Osteocyte (in vitro differentiated cells): ENCODE data around the gene PDE1A. TPM values are rescaled to one million over a fixed set of nuclear protein-coding genes. Genes with fewer than 3 reads are reported as not detected.

Source experiments
- DNase-seq: peaks from one replicate; pipeline ENCODE4 v3.0.0; 2021; ENCODE audit warnings: mixed read lengths; ENCODE audit not compliant: unreplicated experiment; ENCODE audit errors: extremely low spot score
- H3K27ac Mint-ChIP-seq: one replicate; pipeline ENCODE4 v1.8.0; 2021; ENCODE audit warnings: mild to moderate bottlenecking, mixed read lengths; ENCODE audit not compliant: unreplicated experiment
- H3K27me3 Mint-ChIP-seq: one replicate; pipeline ENCODE4 v1.8.0; 2021; ENCODE audit warnings: mixed read lengths; ENCODE audit not compliant: unreplicated experiment
- H3K36me3 Mint-ChIP-seq: one replicate; pipeline ENCODE4 v1.8.0; 2021; ENCODE audit warnings: mixed read lengths; ENCODE audit not compliant: unreplicated experiment
- H3K4me1 Mint-ChIP-seq: one replicate; pipeline ENCODE4 v1.8.0; 2021; ENCODE audit warnings: mixed read lengths; ENCODE audit not compliant: unreplicated experiment
- H3K4me3 Mint-ChIP-seq: one replicate; pipeline ENCODE4 v1.8.0; 2021; ENCODE audit warnings: mild to moderate bottlenecking, moderate library complexity, mixed read lengths; ENCODE audit not compliant: unreplicated experiment
- H3K9me3 Mint-ChIP-seq: one replicate; pipeline ENCODE4 v1.8.0; 2021; ENCODE audit warnings: mixed read lengths; ENCODE audit not compliant: unreplicated experiment
- CTCF ChIP-seq: fragments of 200-600 bp; sonication (generic); IDR thresholded peaks from 2 replicates; pipeline ENCODE4 v1.5.0; 2021; ENCODE audit warnings: antibody characterized with exemption, mild to moderate bottlenecking, moderate library complexity
- total RNA-seq: library from RNA; stranded (reverse); gene quantifications from 2 replicates; pipeline ENCODE4 v1.2.1, GENCODE V29; 2021

Gene PDE1A
- total RNA-seq, 1 donor from 2014 or later, result 1.8 TPM

GRCh38 chr2:182208421-182208820 lies 218.4 kb downstream of the PDE1A start:
- H3K27me3 Mint-ChIP-seq, result no peaks in the 10 kb centered on the region

GRCh38 chr2:182207049-182207746 lies 219.6 kb downstream of the PDE1A start:
- H3K9me3 Mint-ChIP-seq, result no peaks in the 10 kb centered on the region

More at GRCh38 chr2:182208421-182208820, 218.4 kb downstream of the PDE1A start:
- no peak for DNase-seq
- Mint-ChIP-seq H3K4me1 (no peaks in the 10 kb centered on the region), H3K4me3 (no peak overlapping the region), H3K27ac (no peak overlapping the region), H3K36me3 (peaks cover 4% of the 10 kb centered on the region), H3K9me3 (no peaks in the 10 kb centered on the region)
- TF ChIP-seq CTCF, result no peak

DNA sequence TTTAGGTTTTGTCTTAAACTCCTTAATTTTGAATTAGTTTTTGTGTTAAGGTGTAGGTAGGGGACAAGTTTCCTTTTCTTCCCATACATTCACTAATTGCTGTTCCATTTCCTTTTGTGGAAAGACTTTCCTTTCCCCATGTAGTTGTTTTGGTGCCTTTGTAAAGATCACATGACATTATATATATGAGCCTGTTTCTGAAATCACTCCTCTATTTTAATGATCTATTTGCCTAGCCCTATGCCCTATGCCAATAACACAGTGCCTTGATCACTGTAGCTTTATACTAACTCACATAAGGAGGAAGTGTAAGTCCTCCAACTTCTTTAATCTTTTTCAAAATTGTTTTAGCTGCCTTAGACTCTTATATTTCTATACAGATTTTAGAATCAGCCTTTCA lies 229.3 kb downstream of the PDE1A start:
- H3K27me3 Mint-ChIP-seq, result no peaks in the 10 kb centered on the region
- TF ChIP-seq CTCF, result no peak
- no peaks in the 10 kb centered on the region for H3K9me3 Mint-ChIP-seq
- no peak overlapping the region for H3K27ac Mint-ChIP-seq
- no peaks in the 10 kb centered on the region for H3K4me1 Mint-ChIP-seq
- H3K4me3 Mint-ChIP-seq, result no peak overlapping the region
- DNase-seq, result no peak
- H3K36me3 Mint-ChIP-seq, result no peaks in the 10 kb centered on the region

More at GRCh38 chr2:182207049-182207746, 219.6 kb downstream of the PDE1A start:
- H3K36me3 Mint-ChIP-seq, result peaks cover 4% of the 10 kb centered on the region
- no peak overlapping the region for H3K27ac Mint-ChIP-seq
- no peak for TF ChIP-seq CTCF
- no peak for DNase-seq
- no peaks in the 10 kb centered on the region for H3K27me3 Mint-ChIP-seq
- H3K4me3 Mint-ChIP-seq, result no peak overlapping the region
- no peaks in the 10 kb centered on the region for H3K4me1 Mint-ChIP-seq

DNA sequence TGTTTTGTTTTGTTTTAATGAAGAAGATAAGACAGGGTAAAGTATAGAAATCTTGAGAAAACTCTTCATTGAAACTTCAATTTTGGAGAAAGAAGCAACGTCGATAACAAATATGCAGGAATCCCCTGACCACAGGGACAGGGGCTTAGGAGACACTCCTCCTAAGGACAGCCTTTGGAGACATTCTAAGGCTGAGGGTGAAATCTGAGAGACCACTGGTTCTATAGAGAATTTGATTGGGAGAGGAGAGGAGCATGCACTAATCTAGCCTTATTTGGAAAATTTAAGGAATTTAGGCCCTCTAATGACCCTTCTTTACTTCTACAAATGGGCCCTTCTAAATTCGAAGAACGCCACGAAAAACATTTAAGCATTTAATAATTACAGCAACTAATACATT lies 233.5 kb downstream of the PDE1A start:
- H3K9me3 Mint-ChIP-seq, result no peaks in the 10 kb centered on the region
- no peaks in the 10 kb centered on the region for H3K36me3 Mint-ChIP-seq
- H3K4me1 Mint-ChIP-seq, result no peaks in the 10 kb centered on the region
- no peak for TF ChIP-seq CTCF
- H3K4me3 Mint-ChIP-seq, result no peak overlapping the region
- H3K27me3 Mint-ChIP-seq, result no peaks in the 10 kb centered on the region
- no peak for DNase-seq
- H3K27ac Mint-ChIP-seq, result no peak overlapping the region

GRCh38 chr2:182191061-182191460 lies 235.8 kb downstream of the PDE1A start:
- no peaks in the 10 kb centered on the region for H3K9me3 Mint-ChIP-seq

More at GRCh38 chr2:182191061-182191460, 235.8 kb downstream of the PDE1A start:
- no peak for TF ChIP-seq CTCF
- H3K27me3 Mint-ChIP-seq, result no peaks in the 10 kb centered on the region
- H3K4me3 Mint-ChIP-seq, result no peak overlapping the region
- H3K36me3 Mint-ChIP-seq, result no peaks in the 10 kb centered on the region
- H3K4me1 Mint-ChIP-seq, result peaks cover 12% of the 10 kb centered on the region
- no peak for DNase-seq
- H3K27ac Mint-ChIP-seq, result no peak overlapping the region
